GM18519 (cell line): ENCODE data around the gene PLPP3.

Experiments used
- ATAC-seq: cut with Tn5 transposase; IDR thresholded peaks from one replicate; pipeline ENCODE4 v1.9.1; 2021; ENCODE audit warnings: mild to moderate bottlenecking, moderate library complexity; ENCODE audit not compliant: unreplicated experiment, low FRiP score

Gene PLPP3

DNA sequence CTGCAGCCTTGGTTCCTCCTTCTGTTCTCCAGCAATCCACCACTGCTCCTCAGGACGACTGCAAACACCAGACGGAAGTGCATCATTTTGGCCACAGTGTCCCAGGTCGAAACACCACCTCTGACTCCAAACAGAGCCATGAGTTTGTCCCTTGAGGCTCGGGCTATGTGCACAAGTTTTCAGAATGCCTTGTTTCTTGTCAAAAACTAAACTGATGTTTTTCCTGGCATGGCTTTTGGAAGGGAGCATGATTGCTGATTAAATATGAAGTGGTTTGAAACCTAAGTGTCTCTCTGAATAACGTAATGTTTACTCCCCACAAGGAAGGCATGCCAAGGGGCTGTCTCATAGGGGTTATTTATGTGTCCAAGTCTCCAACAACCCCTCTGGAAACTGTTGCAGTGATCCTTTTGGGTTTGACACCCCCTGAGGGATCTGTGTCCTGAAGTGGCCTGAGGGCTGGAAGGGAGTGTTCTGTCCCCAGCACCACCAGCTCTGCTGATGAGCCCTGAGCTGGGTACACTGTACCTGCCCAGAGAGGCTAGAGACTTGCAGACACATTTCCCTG lies 132.7 kb downstream of the PLPP3 start:
- ATAC-seq: no peak

- ATAC-seq: no peak
These were observed 134.3 kb downstream of the PLPP3 start for GRCh38 chr1:56444960-56445646.
